Measurements from ENCODE around the gene HIVEP3.

GRCh38 chr1:41807390-41807789, 111.3 kb downstream of the HIVEP3 start:
- no peak for TF ChIP-seq CTCF (IDR thresholded peaks at IDR 0.05)
- no peak for TF ChIP-seq POLR2A (IDR thresholded peaks at IDR 0.05)

Measured in right lobe of liver (tissue), 4 donors.